CD4-positive, alpha-beta T cell (primary cell): ENCODE data around the gene KCNA2. TPM values are rescaled to one million over a fixed set of nuclear protein-coding genes. Genes with fewer than 3 reads are reported as not detected.

Experiments
- ATAC-seq: fragments of 200-7000 bp; cut with Tn5 transposase; one replicate; pipeline ENCODE4 v1.10.0; 2022; ENCODE audit warnings: mild to moderate bottlenecking; ENCODE audit not compliant: poor library complexity
- CTCF ChIA-PET: fragments of 350-600 bp; sonication (Branson Sonifier 250); formaldehyde crosslinking; loops from one replicate; lab custom pipeline; 2021; ENCODE audit warnings: antibody characterized with exemption, inconsistent platforms; lab: Charles Lee
- POLR2A ChIA-PET: fragments of 350-600 bp; sonication (Branson Sonifier 250); formaldehyde crosslinking; loops from one replicate; lab custom pipeline; 2021; ENCODE audit warnings: antibody characterized with exemption, inconsistent platforms; lab: Charles Lee
- DNase-seq, 14 experiments: peaks; one replicate each; pipeline ENCODE4 v3.0.0-alpha.2; 2013 to 2020; ENCODE audit warnings: mixed read lengths in 2 of 14
- H3K27ac ChIP-seq, 2 donors: one replicate each; pipeline versions ENCODE4 v1.5.1 to v1.7.0; 2013; ENCODE audit warnings: low read length in 2 of 2, low read depth in 1 of 2, mild to moderate bottlenecking in 1 of 2
- H3K27me3 ChIP-seq, 2 experiments: 1 replicate in 1 of 2; 2 replicates in 1 of 2; pipeline versions ENCODE4 v1.6.1 to v1.7.0; 2013; ENCODE audit warnings: low read length in 2 of 2, control low read depth in 1 of 2, mild to moderate bottlenecking in 1 of 2, moderate library complexity in 1 of 2; ENCODE audit not compliant: insufficient read depth in 2 of 2, control insufficient read depth in 1 of 2
- H3K36me3 ChIP-seq: one replicate; pipeline ENCODE4 v1.6.1; 2013; ENCODE audit warnings: low read length, control low read depth; ENCODE audit not compliant: insufficient read depth
- H3K4me1 ChIP-seq: one replicate; pipeline ENCODE4 v1.6.1; 2013; ENCODE audit warnings: low read length, control low read depth; ENCODE audit not compliant: insufficient read depth
- H3K4me3 ChIP-seq: one replicate; pipeline ENCODE4 v1.5.1; 2013; ENCODE audit warnings: mild to moderate bottlenecking, low read length, moderate library complexity
- H3K9me3 ChIP-seq, 2 experiments: 1 replicate in 1 of 2; 2 replicates in 1 of 2; pipeline versions ENCODE4 v1.6.1 to v1.7.0; 2013; ENCODE audit warnings: low read length in 2 of 2, mild to moderate bottlenecking in 2 of 2, control low read depth in 1 of 2, moderate library complexity in 1 of 2; ENCODE audit not compliant: control insufficient read depth in 1 of 2, insufficient read depth in 1 of 2
- H3K27ac Mint-ChIP-seq: one replicate; pipeline ENCODE4 v1.8.0; 2020; ENCODE audit warnings: mixed read lengths
- H3K27me3 Mint-ChIP-seq: one replicate; pipeline ENCODE4 v1.8.0; 2021; ENCODE audit warnings: mixed read lengths
- H3K36me3 Mint-ChIP-seq: one replicate; pipeline ENCODE4 v1.8.0; 2021; ENCODE audit warnings: low read depth, mixed read lengths
- H3K4me1 Mint-ChIP-seq: one replicate; pipeline ENCODE4 v1.8.0; 2021; ENCODE audit warnings: low read depth, mixed read lengths
- H3K4me3 Mint-ChIP-seq: one replicate; pipeline ENCODE4 v1.8.0; 2020; ENCODE audit warnings: mild to moderate bottlenecking, mixed read lengths
- H3K9me3 Mint-ChIP-seq: one replicate; pipeline ENCODE4 v1.8.0; 2020; ENCODE audit warnings: mixed read lengths
- CTCF ChIP-seq: fragments of 200-600 bp; IDR thresholded peaks from one replicate; pipeline ENCODE4 v1.8.0; 2022; ENCODE audit warnings: antibody characterized with exemption, mild to moderate bottlenecking
- intact Hi-C, 2 experiments: fragments of 100-400 bp; cut with DNase I in 1 of 2; cut with micrococcal nuclease in 1 of 2; formaldehyde crosslinking; loops; one replicate each; pipeline versions ENCODE4 v1.15.1 to v1.9.0; 2023 to 2025; cut with DNase I, micrococcal nuclease
- total RNA-seq, 174 experiments: library from RNA in 2 of 174; stranded (reverse) in 2 of 174; gene quantifications; one replicate each; pipeline ENCODE4 v1.2.3 and lab custom pipeline; 2021 to 2026

Gene KCNA2
- total RNA-seq, 2 experiments from 2014 or later = 0.78 to 0.88 TPM

DNA sequence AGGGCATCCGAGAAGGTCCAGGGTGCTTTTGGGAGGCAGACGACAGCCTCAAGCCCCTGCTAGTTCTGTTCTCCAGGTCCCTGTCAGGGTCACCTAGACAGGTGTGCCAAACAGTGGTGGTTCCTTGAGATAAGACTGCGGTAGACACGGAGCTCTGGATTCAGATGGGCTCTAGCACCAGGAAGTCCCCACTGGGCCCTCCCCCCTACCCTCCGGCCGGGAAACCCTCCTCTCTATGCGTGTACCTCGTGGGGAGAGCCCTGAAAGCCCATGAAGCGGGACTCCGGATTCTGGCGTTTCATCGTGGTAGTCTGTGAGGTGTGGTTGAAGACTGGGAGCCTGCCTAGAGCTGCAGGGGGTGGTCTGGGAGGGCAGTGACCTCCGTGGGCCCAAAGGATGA is 2.1 kb upstream of the KCNA2 start:
- POLR2A ChIA-PET = interaction anchor here (2.9 kb wide), 1 partner anchor 11 kb away, joined by 15 read pairs; no protein-coding TSS in a partner anchor
- Mint-ChIP-seq H3K36me3 (no peaks in the 10 kb centered on the region), H3K4me1 (peaks cover 9% of the 10 kb centered on the region), H3K27ac (no peak overlapping the region), H3K9me3 (no peaks in the 10 kb centered on the region), H3K4me3 (peak overlapping the region; percentile 17), H3K27me3 (peaks cover 57% of the 10 kb centered on the region)
- DNase-seq (no peak), ATAC-seq (no peak)
- peaks cover 45 to 51% of the 10 kb centered on the region in 2 experiments for H3K27me3 ChIP-seq
- H3K27ac ChIP-seq = no peak overlapping the region
- peaks cover 0 to 14% of the 10 kb centered on the region in 2 experiments for H3K9me3 ChIP-seq
- H3K4me3 ChIP-seq = no peak overlapping the region
- CTCF ChIA-PET = interaction anchor here (4.2 kb wide), 1 partner anchor 11 kb away, joined by 22 read pairs; no protein-coding TSS in a partner anchor
- no peaks in the 10 kb centered on the region for H3K36me3 ChIP-seq
- H3K4me1 ChIP-seq = peaks cover 28% of the 10 kb centered on the region
- no peak for TF ChIP-seq CTCF
- intact Hi-C loops = no loop called here

DNA sequence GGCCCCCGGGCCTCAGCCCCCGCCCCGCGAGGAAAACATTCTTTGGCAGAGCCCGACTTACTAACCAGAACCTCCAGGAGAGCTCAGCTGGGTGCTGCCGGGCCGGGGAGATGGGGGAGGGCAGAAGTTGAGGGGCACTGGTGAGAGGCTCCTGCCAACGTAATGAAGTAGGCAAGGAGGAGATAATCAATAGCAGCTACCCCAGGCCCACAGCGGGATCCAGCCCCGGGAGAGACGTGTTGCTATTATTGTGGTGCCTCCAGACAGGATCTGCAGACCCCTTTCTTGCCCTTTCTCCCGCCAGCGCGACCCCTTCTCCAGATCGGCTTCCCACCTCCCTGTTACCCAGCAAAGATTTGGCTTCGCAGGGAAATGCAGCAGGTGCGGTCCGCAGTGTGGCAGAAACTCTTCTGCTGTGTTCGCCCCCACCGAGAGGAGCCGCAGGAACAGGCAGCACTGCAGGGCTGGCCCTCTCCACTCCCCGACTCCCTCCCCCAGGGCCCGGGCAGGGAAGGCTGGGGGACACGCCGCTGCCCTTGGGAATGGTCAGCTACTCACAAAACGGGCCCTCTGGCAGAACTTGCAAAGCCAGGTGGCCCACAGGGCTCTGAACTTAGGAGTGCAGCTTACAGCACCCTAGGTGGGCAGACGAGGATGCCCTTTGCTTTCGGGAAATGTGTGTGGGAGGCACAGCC is 1.5 kb upstream of the KCNA2 start:
- TF ChIP-seq CTCF = no peak
- peaks cover 9% of the 10 kb centered on the region for H3K4me1 Mint-ChIP-seq
- no peaks in the 10 kb centered on the region for H3K9me3 Mint-ChIP-seq
- intact Hi-C loops = no loop called here
- POLR2A ChIA-PET = interaction anchor here (0.7 to 2.9 kb wide), 6 partner anchors 8 to 268 kb away, joined by 3 to 15 read pairs (median 6); no protein-coding TSS in a partner anchor
- ATAC-seq (peak; percentile 39), DNase-seq (peak in 2 of 14 experiments; percentile 32 to 38)
- peaks cover 63% of the 10 kb centered on the region for H3K27me3 Mint-ChIP-seq
- no peak overlapping the region for H3K27ac ChIP-seq
- H3K27ac Mint-ChIP-seq = no peak overlapping the region
- H3K27me3 ChIP-seq = peaks cover 45 to 53% of the 10 kb centered on the region in 2 experiments
- H3K4me1 ChIP-seq = peaks cover 28% of the 10 kb centered on the region
- no peaks in the 10 kb centered on the region for H3K36me3 ChIP-seq
- peak overlapping the region; percentile 17 for H3K4me3 Mint-ChIP-seq
- H3K36me3 Mint-ChIP-seq = no peaks in the 10 kb centered on the region
- peaks cover 0 to 14% of the 10 kb centered on the region in 2 experiments for H3K9me3 ChIP-seq
- peak overlapping the region; percentile 11 for H3K4me3 ChIP-seq
- CTCF ChIA-PET = interaction anchor here (1.6 to 4.2 kb wide), 3 partner anchors 12 to 158 kb away, joined by 3 to 22 read pairs (median 9); no protein-coding TSS in a partner anchor

- Histone ChIP-seq H3K4me3 (peak overlapping the region; percentile 64), H3K36me3 (no peaks in the 10 kb centered on the region), H3K4me1 (peaks cover 28% of the 10 kb centered on the region), H3K9me3 (peaks cover 0 to 14% of the 10 kb centered on the region in 2 experiments), H3K27ac (no peak overlapping the region), H3K27me3 (peaks cover 45 to 53% of the 10 kb centered on the region in 2 experiments)
- no peak overlapping the region for H3K27ac Mint-ChIP-seq
- ATAC-seq = peak; percentile 58
- H3K36me3 Mint-ChIP-seq = no peaks in the 10 kb centered on the region
- H3K9me3 Mint-ChIP-seq = no peaks in the 10 kb centered on the region
- DNase-seq = peak in 6 of 14 experiments; percentile 3 to 43 (median 26)
- peaks cover 9% of the 10 kb centered on the region for H3K4me1 Mint-ChIP-seq
- no peak for TF ChIP-seq CTCF
- intact Hi-C loops = no loop called here
- peaks cover 68% of the 10 kb centered on the region for H3K27me3 Mint-ChIP-seq
- ChIA-PET CTCF (interaction anchor here (1.1 to 4.2 kb wide), 5 partner anchors 13 to 223 kb away, joined by 3 to 22 read pairs (median 3); no protein-coding TSS in a partner anchor), POLR2A (interaction anchor here (0.7 to 2.9 kb wide), 7 partner anchors 9 to 396 kb away, joined by 3 to 15 read pairs (median 4); partner anchors contain the start of gene KCNC4)
- H3K4me3 Mint-ChIP-seq = peak overlapping the region; percentile 77
Measured at GRCh38 chr1:110606657-110607535, 738 bp upstream of the KCNA2 start.
